ENCODE measurements around the gene DOC2A. TPM values are rescaled to one million over a fixed set of nuclear protein-coding genes. Genes with fewer than 3 reads are reported as not detected.

The DOC2A gene
- total and polyA plus RNA-seq, 4 donors, result 0.09 to 0.22 (median 0.17) TPM; not detected in 1

DNA sequence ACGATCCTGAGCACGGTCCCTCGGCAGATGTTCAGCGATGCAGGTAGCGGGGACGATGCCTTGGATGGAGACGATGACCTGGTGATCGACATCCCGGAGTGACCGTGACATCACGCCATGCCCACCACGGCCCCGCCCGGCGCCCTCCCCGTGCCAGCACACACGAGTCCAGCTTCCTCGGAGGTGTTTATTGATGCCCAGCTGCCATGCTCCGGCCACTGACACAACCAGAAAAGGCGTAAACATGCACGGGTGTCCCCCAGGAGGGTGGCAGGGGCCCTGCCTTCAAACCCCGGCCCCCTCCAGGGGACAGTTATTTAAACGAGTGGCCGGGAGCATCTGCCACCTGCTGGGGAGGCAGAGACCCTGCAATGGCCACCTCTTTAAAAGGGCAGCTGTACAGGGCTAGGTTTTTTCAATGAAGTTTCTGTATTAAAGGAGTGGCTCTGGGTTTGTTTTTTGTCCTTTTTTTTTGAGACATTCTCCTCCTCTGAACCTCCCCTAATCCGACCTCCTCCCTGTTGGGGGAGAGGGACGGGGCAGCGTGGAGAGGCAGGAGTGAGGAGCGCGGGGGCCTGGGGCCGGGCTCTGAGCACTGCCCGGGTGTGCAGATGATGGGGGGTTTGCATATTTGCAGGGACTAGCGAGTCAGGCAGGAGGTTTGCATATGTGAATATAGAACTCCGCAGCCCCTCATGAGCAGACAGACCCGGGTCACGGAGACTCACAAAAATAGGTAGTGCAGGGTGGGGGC, 5.3 kb downstream of the DOC2A start:
- TF ChIP-seq, protein P1, sequence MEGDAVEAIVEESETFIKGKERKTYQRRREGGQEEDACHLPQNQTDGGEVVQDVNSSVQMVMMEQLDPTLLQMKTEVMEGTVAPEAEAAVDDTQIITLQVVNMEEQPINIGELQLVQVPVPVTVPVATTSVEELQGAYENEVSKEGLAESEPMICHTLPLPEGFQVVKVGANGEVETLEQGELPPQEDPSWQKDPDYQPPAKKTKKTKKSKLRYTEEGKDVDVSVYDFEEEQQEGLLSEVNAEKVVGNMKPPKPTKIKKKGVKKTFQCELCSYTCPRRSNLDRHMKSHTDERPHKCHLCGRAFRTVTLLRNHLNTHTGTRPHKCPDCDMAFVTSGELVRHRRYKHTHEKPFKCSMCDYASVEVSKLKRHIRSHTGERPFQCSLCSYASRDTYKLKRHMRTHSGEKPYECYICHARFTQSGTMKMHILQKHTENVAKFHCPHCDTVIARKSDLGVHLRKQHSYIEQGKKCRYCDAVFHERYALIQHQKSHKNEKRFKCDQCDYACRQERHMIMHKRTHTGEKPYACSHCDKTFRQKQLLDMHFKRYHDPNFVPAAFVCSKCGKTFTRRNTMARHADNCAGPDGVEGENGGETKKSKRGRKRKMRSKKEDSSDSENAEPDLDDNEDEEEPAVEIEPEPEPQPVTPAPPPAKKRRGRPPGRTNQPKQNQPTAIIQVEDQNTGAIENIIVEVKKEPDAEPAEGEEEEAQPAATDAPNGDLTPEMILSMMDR (IDR thresholded peaks at IDR 0.05; ENCODE audit: low read depth, low read length, missing input control), result peak; percentile 78
- TF ChIP-seq YY1 (IDR thresholded peaks at IDR 0.05) (no peak), RAD21 (IDR thresholded peaks at IDR 0.05) (peak; percentile 73 to 82)
- no peak for DNase-seq (ENCODE audit: low spot score)
- H3K9me3 ChIP-seq (ENCODE audit: control insufficient read depth in 4 of 4, low read length in 3 of 4), result no peaks in the 10 kb centered on the region
- no peak overlapping the region for H3K9ac ChIP-seq (ENCODE audit: low read depth in 1 of 2, low read length in 2 of 2)
- H3K36me3 ChIP-seq (ENCODE audit: control insufficient read depth in 4 of 4, insufficient read depth in 3 of 4, low read depth in 1 of 4, low read length in 3 of 4), result peaks cover 0 to 6% (median 3%) of the 10 kb centered on the region in 4 donors
- WGBS, result 68% methylated on average over 35 of the region's 35 CpGs
- H3K27me3 ChIP-seq (ENCODE audit: control insufficient read depth in 4 of 4, insufficient read depth in 4 of 4, low read length in 3 of 4), result peaks cover 0 to 5% (median 0%) of the 10 kb centered on the region in 4 donors
- H3K27ac ChIP-seq (ENCODE audit: low read depth in 1 of 2, low read length in 2 of 2), result no peak overlapping the region
- peaks cover 0 to 3% (median 1%) of the 10 kb centered on the region in 4 donors for H3K4me1 ChIP-seq (ENCODE audit: control insufficient read depth in 4 of 4, insufficient read depth in 4 of 4, low read length in 3 of 4)
- no peak overlapping the region for H3K4me3 ChIP-seq (ENCODE audit: low read depth in 1 of 3, low read length in 3 of 3)

DNA sequence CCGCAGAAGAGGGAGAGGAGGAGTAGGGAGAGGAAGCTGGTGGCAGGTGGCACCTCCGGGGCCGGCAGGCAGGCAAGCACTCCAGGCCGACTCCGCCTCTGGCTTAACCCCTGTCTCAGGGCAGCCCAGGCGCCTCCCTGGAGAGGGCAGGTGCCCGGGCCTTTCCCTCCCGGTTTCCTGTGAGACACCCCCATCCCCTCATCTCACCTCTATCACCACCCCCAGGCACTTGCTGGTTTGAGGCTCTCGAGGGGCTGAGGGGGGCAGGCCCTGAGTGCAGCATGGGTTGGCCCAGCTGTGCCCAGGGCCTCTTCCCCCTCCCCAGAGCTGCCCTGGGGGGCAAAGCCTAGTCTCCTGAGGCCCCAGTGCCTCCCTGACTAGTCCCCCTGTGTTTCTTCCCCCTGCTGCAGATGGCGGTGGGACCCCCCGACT, 6.0 kb downstream of the DOC2A start:
- WGBS, result 59% methylated on average over 11 of the region's 11 CpGs
- no peak overlapping the region for H3K27ac ChIP-seq (ENCODE audit: low read depth in 1 of 2, low read length in 2 of 2)
- H3K9me3 ChIP-seq (ENCODE audit: control insufficient read depth in 4 of 4, low read length in 3 of 4), result no peaks in the 10 kb centered on the region
- H3K27me3 ChIP-seq (ENCODE audit: control insufficient read depth in 4 of 4, insufficient read depth in 4 of 4, low read length in 3 of 4), result no peaks in the 10 kb centered on the region
- no peak overlapping the region for H3K9ac ChIP-seq (ENCODE audit: low read depth in 1 of 2, low read length in 2 of 2)
- H3K4me3 ChIP-seq (ENCODE audit: low read depth in 1 of 3, low read length in 3 of 3), result no peak overlapping the region
- no peaks in the 10 kb centered on the region for H3K4me1 ChIP-seq (ENCODE audit: control insufficient read depth in 4 of 4, insufficient read depth in 4 of 4, low read length in 3 of 4)
- TF ChIP-seq FOXA2 (IDR thresholded peaks at IDR 0.05) (no peak), FOXA1 (IDR thresholded peaks at IDR 0.05) (no peak), HNF4A (conservative IDR thresholded peaks at IDR 0.05) (no peak), JUND (IDR thresholded peaks at IDR 0.05) (no peak), NR2F2 (IDR thresholded peaks at IDR 0.05) (no peak), SP1 (IDR thresholded peaks at IDR 0.05) (no peak), RXRA (IDR thresholded peaks at IDR 0.05) (no peak), EGR1 (IDR thresholded peaks at IDR 0.05; ENCODE audit: low read depth in 2 of 2) (no peak), TAF1 (conservative IDR thresholded peaks at IDR 0.05) (no peak), HNF4G (IDR thresholded peaks at IDR 0.05) (no peak), RAD21 (IDR thresholded peaks at IDR 0.05) (no peak)
- TF ChIP-seq, protein P1 (IDR thresholded peaks at IDR 0.05; ENCODE audit: low read depth, low read length, missing input control), result no peak
- TF ChIP-seq, protein P2, sequence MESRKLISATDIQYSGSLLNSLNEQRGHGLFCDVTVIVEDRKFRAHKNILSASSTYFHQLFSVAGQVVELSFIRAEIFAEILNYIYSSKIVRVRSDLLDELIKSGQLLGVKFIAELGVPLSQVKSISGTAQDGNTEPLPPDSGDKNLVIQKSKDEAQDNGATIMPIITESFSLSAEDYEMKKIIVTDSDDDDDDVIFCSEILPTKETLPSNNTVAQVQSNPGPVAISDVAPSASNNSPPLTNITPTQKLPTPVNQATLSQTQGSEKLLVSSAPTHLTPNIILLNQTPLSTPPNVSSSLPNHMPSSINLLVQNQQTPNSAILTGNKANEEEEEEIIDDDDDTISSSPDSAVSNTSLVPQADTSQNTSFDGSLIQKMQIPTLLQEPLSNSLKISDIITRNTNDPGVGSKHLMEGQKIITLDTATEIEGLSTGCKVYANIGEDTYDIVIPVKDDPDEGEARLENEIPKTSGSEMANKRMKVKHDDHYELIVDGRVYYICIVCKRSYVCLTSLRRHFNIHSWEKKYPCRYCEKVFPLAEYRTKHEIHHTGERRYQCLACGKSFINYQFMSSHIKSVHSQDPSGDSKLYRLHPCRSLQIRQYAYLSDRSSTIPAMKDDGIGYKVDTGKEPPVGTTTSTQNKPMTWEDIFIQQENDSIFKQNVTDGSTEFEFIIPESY (IDR thresholded peaks at IDR 0.05), result no peak
- TF ChIP-seq, protein P3, sequence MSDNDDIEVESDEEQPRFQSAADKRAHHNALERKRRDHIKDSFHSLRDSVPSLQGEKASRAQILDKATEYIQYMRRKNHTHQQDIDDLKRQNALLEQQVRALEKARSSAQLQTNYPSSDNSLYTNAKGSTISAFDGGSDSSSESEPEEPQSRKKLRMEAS (IDR thresholded peaks at IDR 0.05), result no peak
- TF ChIP-seq, protein P4, sequence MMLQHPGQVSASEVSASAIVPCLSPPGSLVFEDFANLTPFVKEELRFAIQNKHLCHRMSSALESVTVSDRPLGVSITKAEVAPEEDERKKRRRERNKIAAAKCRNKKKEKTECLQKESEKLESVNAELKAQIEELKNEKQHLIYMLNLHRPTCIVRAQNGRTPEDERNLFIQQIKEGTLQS (IDR thresholded peaks at IDR 0.05), result no peak
- no peak for DNase-seq (ENCODE audit: low spot score)
- H3K36me3 ChIP-seq (ENCODE audit: control insufficient read depth in 4 of 4, insufficient read depth in 3 of 4, low read depth in 1 of 4, low read length in 3 of 4), result peaks cover 0 to 7% (median 3%) of the 10 kb centered on the region in 4 donors
